Neural crest cell (in vitro differentiated cells): ENCODE data around the gene EYS. TPM values are rescaled to one million over a fixed set of nuclear protein-coding genes. Genes with fewer than 3 reads are reported as not detected.
"Not testable (repeated sequence)": the region's sequence is repeated elsewhere in the genome, so short reads cannot be mapped to it uniquely, and the experiment has no call there.

Source experiments
- DNase-seq: peaks from one replicate; pipeline ENCODE4 v3.0.0; 2021; ENCODE audit warnings: low read depth, mixed read lengths, low spot score
- H3K27ac Mint-ChIP-seq: one replicate; pipeline ENCODE4 v1.8.0; 2021; ENCODE audit warnings: mild to moderate bottlenecking, mixed read lengths; ENCODE audit not compliant: unreplicated experiment
- H3K27me3 Mint-ChIP-seq: 2 replicates; pipeline ENCODE4 v1.8.0; 2021; ENCODE audit warnings: low read depth, mild to moderate bottlenecking, mixed read lengths
- H3K36me3 Mint-ChIP-seq: 2 replicates; pipeline ENCODE4 v1.8.0; 2021; ENCODE audit warnings: low read depth, mild to moderate bottlenecking, mixed read lengths
- H3K4me1 Mint-ChIP-seq: 2 replicates; pipeline ENCODE4 v1.8.0; 2021; ENCODE audit warnings: mixed read lengths
- H3K4me3 Mint-ChIP-seq: one replicate; pipeline ENCODE4 v1.8.0; 2021; ENCODE audit warnings: mild to moderate bottlenecking, mixed read lengths
- H3K9me3 Mint-ChIP-seq: 2 replicates; pipeline ENCODE4 v1.8.0; 2021; ENCODE audit warnings: mixed read lengths
- CTCF ChIP-seq: fragments of 200-600 bp; sonication (generic); conservative IDR thresholded peaks from 2 replicates; pipeline ENCODE4 v1.5.0; 2021; ENCODE audit warnings: antibody characterized with exemption, mild to moderate bottlenecking
- total RNA-seq: library from RNA; stranded (reverse); gene quantifications from 2 replicates; pipeline ENCODE4 v1.2.1, GENCODE V29; 2021

The EYS gene
- total RNA-seq, 1 donor from 2014 or later: 0.40 TPM

- no peaks in the 10 kb centered on the region for H3K36me3 Mint-ChIP-seq
- no peak overlapping the region for H3K27ac Mint-ChIP-seq
- no peak for TF ChIP-seq CTCF
- no peaks in the 10 kb centered on the region for H3K27me3 Mint-ChIP-seq
- H3K9me3 Mint-ChIP-seq: peaks cover 4% of the 10 kb centered on the region
- no peak overlapping the region for H3K4me3 Mint-ChIP-seq
- no peak for DNase-seq
- no peaks in the 10 kb centered on the region for H3K4me1 Mint-ChIP-seq
Measured at GRCh38 chr6:64252256-64252655, 1454.8 kb downstream of the EYS start.

DNA sequence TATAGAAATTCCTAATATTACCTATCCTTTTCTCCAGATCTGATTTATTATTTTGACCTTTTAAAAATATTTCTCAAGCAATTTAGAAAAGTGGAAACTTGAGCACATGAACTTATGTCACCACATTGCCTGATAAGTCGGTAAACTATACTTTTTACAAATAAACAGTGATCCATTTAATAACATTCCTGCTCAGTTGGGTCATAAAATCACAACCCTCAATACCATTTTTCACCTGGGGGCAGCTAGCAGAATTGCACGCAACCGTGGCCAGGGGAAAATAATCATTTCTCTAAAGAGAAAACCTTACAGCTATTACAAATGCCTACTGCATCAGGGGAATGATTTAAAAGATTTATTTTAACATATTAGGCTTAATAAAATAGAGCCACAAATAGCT lies 1456.9 kb downstream of the EYS start:
- no peak overlapping the region for H3K4me3 Mint-ChIP-seq
- H3K27me3 Mint-ChIP-seq: no peaks in the 10 kb centered on the region
- no peak for DNase-seq
- H3K4me1 Mint-ChIP-seq: no peaks in the 10 kb centered on the region
- H3K27ac Mint-ChIP-seq: no peak overlapping the region
- peaks cover 3% of the 10 kb centered on the region for H3K36me3 Mint-ChIP-seq
- peak; percentile 42 for TF ChIP-seq CTCF
- peaks cover 4% of the 10 kb centered on the region for H3K9me3 Mint-ChIP-seq

- Mint-ChIP-seq H3K4me3 (no peak overlapping the region), H3K27ac (no peak overlapping the region), H3K4me1 (no peaks in the 10 kb centered on the region), H3K36me3 (peaks cover 3% of the 10 kb centered on the region), H3K27me3 (no peaks in the 10 kb centered on the region), H3K9me3 (peaks cover 4% of the 10 kb centered on the region)
- no peak for TF ChIP-seq CTCF
- no peak for DNase-seq
Measured at GRCh38 chr6:64249115-64249514, 1457.9 kb downstream of the EYS start.

DNA sequence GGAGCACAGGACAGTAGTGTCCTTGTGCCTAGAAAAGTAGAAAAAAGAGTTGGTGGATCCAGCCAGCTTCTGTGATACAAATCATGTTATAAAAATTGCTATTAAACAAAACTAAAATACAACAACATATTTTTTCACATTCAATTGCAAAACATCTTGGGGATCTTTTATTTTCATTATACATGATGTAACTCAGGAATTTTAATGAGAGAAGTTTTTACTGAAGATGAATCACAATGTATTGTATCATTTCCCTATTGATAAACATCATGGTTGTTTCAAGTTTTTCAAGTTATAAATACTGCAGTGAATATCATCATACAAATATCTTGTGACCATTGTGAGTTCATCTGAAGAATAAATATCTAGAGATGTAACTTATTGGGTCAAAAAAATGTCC lies 1463.4 kb downstream of the EYS start:
- DNase-seq: no peak
- Mint-ChIP-seq H3K4me3 (no peak overlapping the region), H3K36me3 (peaks cover 10% of the 10 kb centered on the region), H3K27ac (no peak overlapping the region), H3K9me3 (peaks cover 25% of the 10 kb centered on the region), H3K27me3 (no peaks in the 10 kb centered on the region), H3K4me1 (no peaks in the 10 kb centered on the region)
- TF ChIP-seq CTCF: no peak

DNA sequence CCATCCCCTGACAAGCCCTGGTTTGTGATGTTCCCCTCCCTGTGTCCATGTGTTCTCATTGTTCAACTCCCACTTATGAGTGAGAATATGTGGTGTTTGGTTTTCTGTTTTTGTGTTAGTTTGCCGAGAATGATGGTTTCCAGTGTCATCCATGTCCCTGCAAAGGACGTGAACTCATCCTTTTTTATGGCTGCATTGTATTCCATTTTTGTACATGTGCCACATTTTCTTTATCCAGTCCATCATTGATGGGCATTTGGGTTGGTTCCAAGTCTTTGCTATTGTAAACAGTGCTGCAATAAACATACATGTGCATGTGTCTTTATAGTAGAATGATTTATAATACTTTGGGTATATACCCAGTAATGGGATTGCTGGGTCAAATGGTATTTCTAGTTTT lies 1468.1 kb downstream of the EYS start:
- not testable (repeated sequence) for H3K4me1 Mint-ChIP-seq, H3K27ac Mint-ChIP-seq, H3K36me3 Mint-ChIP-seq, DNase-seq, H3K27me3 Mint-ChIP-seq, H3K4me3 Mint-ChIP-seq
- peaks cover 22% of the 10 kb centered on the region for H3K9me3 Mint-ChIP-seq

DNA sequence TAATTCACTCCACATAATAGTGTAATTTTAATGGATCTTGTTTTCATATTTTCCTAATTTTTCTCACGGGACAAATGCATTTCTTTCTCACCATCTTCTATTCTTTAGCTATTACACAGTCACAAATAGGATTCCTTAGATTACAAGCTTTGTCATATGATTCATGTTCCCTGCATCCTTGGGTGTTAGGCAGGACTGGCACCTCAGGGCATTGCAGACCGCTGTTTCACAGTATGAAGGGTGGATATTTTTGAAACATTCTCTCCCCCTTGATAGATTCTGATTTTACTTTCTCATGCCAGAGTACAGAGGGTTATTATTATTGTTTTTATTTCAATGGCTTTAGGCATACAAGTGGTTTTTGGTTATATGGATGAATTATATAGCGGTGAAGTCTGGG lies 1469.0 kb downstream of the EYS start:
- Mint-ChIP-seq H3K27ac (no peak overlapping the region), H3K36me3 (peaks cover 7% of the 10 kb centered on the region), H3K9me3 (peaks cover 19% of the 10 kb centered on the region), H3K4me3 (no peak overlapping the region), H3K4me1 (no peaks in the 10 kb centered on the region), H3K27me3 (no peaks in the 10 kb centered on the region)
- DNase-seq: no peak
- no peak for TF ChIP-seq CTCF
